ENCODE data around the gene TMPRSS3. TPM values are rescaled to one million over a fixed set of nuclear protein-coding genes. Genes with fewer than 3 reads are reported as not detected.

Gene TMPRSS3
- total RNA-seq, 2 donors from 2014 or later: 12.5 to 12.7 TPM

GRCh38 chr21:42414928-42415769 lies 19.3 kb upstream of the TMPRSS3 start:
- Histone ChIP-seq H3K4me3 (no peak overlapping the region), H3K4me1 (no peaks in the 10 kb centered on the region), H3K9me3 (no peaks in the 10 kb centered on the region), H3K27me3 (no peaks in the 10 kb centered on the region), H3K36me3 (replicated peaks in 1 of 2; ENCODE audit: insufficient read depth in 1 of 2, low read depth in 2 of 2) (no peaks in the 10 kb centered on the region), H3K27ac (no peak overlapping the region)
- 61 to 63% methylated on average over 8 to 27 of the region's 27 CpGs for WGBS, 2 donors
- ATAC-seq (no peak), DNase-seq (peak in 1 of 4 donors; percentile 41)
- TF ChIP-seq CTCF (IDR thresholded peaks at IDR 0.05) (no peak), POLR2A (IDR thresholded peaks at IDR 0.05) (no peak)
- intact Hi-C loops (cut with DNase I): no loop called here

GRCh38 chr21:42414553-42414927 lies 18.7 kb upstream of the TMPRSS3 start:
- Histone ChIP-seq H3K4me1 (no peaks in the 10 kb centered on the region), H3K27ac (no peak overlapping the region), H3K27me3 (no peaks in the 10 kb centered on the region), H3K36me3 (replicated peaks in 1 of 2; ENCODE audit: insufficient read depth in 1 of 2, low read depth in 2 of 2) (no peaks in the 10 kb centered on the region), H3K4me3 (no peak overlapping the region), H3K9me3 (no peaks in the 10 kb centered on the region)
- TF ChIP-seq POLR2A (IDR thresholded peaks at IDR 0.05): no peak
- TF ChIP-seq CTCF (IDR thresholded peaks at IDR 0.05): no peak
- intact Hi-C loops (cut with DNase I): no loop called here
- DNase-seq: no peak
- WGBS, 2 donors: 75 to 87% methylated on average over 8 of the region's 8 CpGs
- no peak for ATAC-seq

- 86 to 88% methylated on average over 8 of the region's 8 CpGs for WGBS, 2 donors
- Histone ChIP-seq H3K9me3 (no peaks in the 10 kb centered on the region), H3K27me3 (no peaks in the 10 kb centered on the region), H3K36me3 (replicated peaks in 1 of 2; ENCODE audit: insufficient read depth in 1 of 2, low read depth in 2 of 2) (no peaks in the 10 kb centered on the region), H3K4me3 (no peak overlapping the region), H3K4me1 (no peaks in the 10 kb centered on the region), H3K27ac (no peak overlapping the region)
- no peak for TF ChIP-seq CTCF (IDR thresholded peaks at IDR 0.05)
- TF ChIP-seq POLR2A (IDR thresholded peaks at IDR 0.05): no peak
- ATAC-seq: no peak
- no peak for DNase-seq
- intact Hi-C loops (cut with DNase I): no loop called here
Measured at GRCh38 chr21:42414066-42414465, 18.2 kb upstream of the TMPRSS3 start.

GRCh38 chr21:42413500-42413899 lies 17.6 kb upstream of the TMPRSS3 start:
- Histone ChIP-seq H3K4me1 (no peaks in the 10 kb centered on the region), H3K9me3 (no peaks in the 10 kb centered on the region), H3K27me3 (no peaks in the 10 kb centered on the region), H3K36me3 (replicated peaks in 1 of 2; ENCODE audit: insufficient read depth in 1 of 2, low read depth in 2 of 2) (no peaks in the 10 kb centered on the region), H3K4me3 (no peak overlapping the region), H3K27ac (no peak overlapping the region)
- 85 to 94% methylated on average over 4 of the region's 4 CpGs for WGBS, 2 donors
- ATAC-seq: no peak
- TF ChIP-seq CTCF (IDR thresholded peaks at IDR 0.05): no peak
- TF ChIP-seq POLR2A (IDR thresholded peaks at IDR 0.05): no peak
- intact Hi-C loops (cut with DNase I): no loop called here
- DNase-seq: no peak

GRCh38 chr21:42413093-42413492 lies 17.2 kb upstream of the TMPRSS3 start:
- intact Hi-C loops (cut with DNase I): no loop called here
- DNase-seq (no peak), ATAC-seq (no peak)
- Histone ChIP-seq H3K4me3 (no peak overlapping the region), H3K27ac (no peak overlapping the region), H3K27me3 (no peaks in the 10 kb centered on the region), H3K36me3 (replicated peaks in 1 of 2; ENCODE audit: insufficient read depth in 1 of 2, low read depth in 2 of 2) (no peaks in the 10 kb centered on the region), H3K4me1 (no peaks in the 10 kb centered on the region), H3K9me3 (no peaks in the 10 kb centered on the region)
- TF ChIP-seq POLR2A (IDR thresholded peaks at IDR 0.05) (no peak), CTCF (IDR thresholded peaks at IDR 0.05) (no peak)
- 67 to 74% methylated on average over 14 of the region's 14 CpGs for WGBS, 2 donors
